ENCODE measurements around the gene IGSF21. TPM values are rescaled to one million over a fixed set of nuclear protein-coding genes. Genes with fewer than 3 reads are reported as not detected.

The IGSF21 gene
- total RNA-seq, 1 donor from 2014 or later, result 3.2 TPM

DNA sequence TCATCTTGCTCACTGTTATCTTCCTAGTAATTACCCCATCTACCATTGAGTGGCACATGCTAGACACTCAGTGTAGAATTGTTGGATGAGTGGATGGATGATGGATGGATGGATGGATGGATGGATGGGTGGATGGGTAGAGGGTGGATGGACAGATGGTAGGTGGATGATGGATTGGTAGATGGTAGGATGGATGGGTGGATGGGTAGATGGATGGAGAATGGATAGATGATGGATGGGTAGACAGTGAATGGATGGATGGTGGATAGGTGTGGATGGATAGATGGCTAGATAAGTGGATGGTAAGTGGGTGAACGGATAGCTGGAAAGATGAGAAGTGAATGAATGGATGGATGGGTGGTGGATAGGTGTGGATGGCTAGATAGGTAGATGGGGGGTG lies 207.9 kb downstream of the IGSF21 start:
- no peak for DNase-seq (ENCODE audit: extremely low spot score in 2 of 2)
- intact Hi-C loops (cut with DNase I), result no loop called here
- TF ChIP-seq POLR2A (IDR thresholded peaks at IDR 0.05) (no peak), POLR2AphosphoS5 (IDR thresholded peaks at IDR 0.05; ENCODE audit: insufficient read depth in 1 of 2, low read depth in 1 of 2) (no peak)
- TF ChIP-seq, protein P1, sequence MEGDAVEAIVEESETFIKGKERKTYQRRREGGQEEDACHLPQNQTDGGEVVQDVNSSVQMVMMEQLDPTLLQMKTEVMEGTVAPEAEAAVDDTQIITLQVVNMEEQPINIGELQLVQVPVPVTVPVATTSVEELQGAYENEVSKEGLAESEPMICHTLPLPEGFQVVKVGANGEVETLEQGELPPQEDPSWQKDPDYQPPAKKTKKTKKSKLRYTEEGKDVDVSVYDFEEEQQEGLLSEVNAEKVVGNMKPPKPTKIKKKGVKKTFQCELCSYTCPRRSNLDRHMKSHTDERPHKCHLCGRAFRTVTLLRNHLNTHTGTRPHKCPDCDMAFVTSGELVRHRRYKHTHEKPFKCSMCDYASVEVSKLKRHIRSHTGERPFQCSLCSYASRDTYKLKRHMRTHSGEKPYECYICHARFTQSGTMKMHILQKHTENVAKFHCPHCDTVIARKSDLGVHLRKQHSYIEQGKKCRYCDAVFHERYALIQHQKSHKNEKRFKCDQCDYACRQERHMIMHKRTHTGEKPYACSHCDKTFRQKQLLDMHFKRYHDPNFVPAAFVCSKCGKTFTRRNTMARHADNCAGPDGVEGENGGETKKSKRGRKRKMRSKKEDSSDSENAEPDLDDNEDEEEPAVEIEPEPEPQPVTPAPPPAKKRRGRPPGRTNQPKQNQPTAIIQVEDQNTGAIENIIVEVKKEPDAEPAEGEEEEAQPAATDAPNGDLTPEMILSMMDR (IDR thresholded peaks at IDR 0.05), result no peak
- Histone ChIP-seq H3K27ac (no peak overlapping the region), H3K4me3 (no peak overlapping the region), H3K9me3 (no peaks in the 10 kb centered on the region), H3K36me3 (no peaks in the 10 kb centered on the region), H3K4me1 (no peaks in the 10 kb centered on the region), H3K27me3 (no peaks in the 10 kb centered on the region)

DNA sequence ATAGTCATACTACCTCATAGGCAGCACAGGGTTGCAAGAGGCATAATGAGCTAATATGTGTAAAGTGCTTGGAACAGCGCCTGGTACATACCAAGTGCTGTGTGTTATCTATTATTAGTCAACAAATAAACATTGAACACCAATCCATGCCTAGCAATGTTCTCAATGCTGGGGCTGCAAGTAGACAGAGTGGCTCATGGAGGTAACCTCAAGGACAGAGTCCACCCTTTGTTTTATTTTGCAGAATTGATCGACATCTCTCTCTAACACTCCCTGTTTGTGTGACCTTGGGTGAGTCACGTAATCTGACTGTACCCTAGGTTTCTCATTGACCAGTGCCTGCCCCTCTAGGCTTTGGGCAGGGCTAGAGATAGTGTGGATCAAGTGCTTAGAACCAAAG lies 209.2 kb downstream of the IGSF21 start:
- H3K36me3 ChIP-seq, result no peaks in the 10 kb centered on the region
- TF ChIP-seq POLR2AphosphoS5 (IDR thresholded peaks at IDR 0.05; ENCODE audit: insufficient read depth in 1 of 2, low read depth in 1 of 2), result no peak
- intact Hi-C loops (cut with DNase I), result no loop called here

DNA sequence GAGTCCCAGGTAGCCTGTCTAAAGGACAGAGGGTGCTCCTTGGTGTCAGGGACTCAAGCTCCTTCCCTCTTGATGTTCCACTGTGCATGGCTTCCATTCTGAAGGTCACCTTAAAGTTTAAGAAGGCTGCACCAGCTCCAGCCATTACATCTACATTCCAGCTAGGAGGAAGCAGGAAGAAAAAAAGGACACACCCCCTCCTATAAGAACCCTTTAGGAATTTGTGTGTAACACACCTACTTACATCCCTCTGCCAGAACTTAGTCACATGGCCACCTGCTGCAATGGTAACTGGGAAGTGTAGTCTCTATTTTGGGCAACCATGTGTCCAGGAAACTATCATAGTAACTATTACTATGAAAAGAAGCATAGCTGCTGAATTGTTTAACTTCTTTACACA lies 211.5 kb downstream of the IGSF21 start:
- intact Hi-C loops (cut with DNase I), result no loop called here
- Histone ChIP-seq H3K27ac (no peak overlapping the region), H3K4me3 (no peak overlapping the region), H3K36me3 (no peaks in the 10 kb centered on the region), H3K9me3 (no peaks in the 10 kb centered on the region), H3K27me3 (no peaks in the 10 kb centered on the region), H3K4me1 (no peaks in the 10 kb centered on the region)
- DNase-seq (ENCODE audit: extremely low spot score in 2 of 2), result no peak
- TF ChIP-seq, protein P1 (IDR thresholded peaks at IDR 0.05), result no peak
- TF ChIP-seq POLR2AphosphoS5 (IDR thresholded peaks at IDR 0.05; ENCODE audit: insufficient read depth in 1 of 2, low read depth in 1 of 2), result no peak
- TF ChIP-seq POLR2A (IDR thresholded peaks at IDR 0.05), result no peak

More for the DNA sequence above, 209.2 kb downstream of the IGSF21 start:
- no peak for DNase-seq (ENCODE audit: extremely low spot score in 2 of 2)
- Histone ChIP-seq H3K4me1 (no peaks in the 10 kb centered on the region), H3K4me3 (no peak overlapping the region), H3K9me3 (no peaks in the 10 kb centered on the region), H3K27me3 (no peaks in the 10 kb centered on the region), H3K27ac (no peak overlapping the region)

- Histone ChIP-seq H3K27me3 (no peaks in the 10 kb centered on the region), H3K9me3 (no peaks in the 10 kb centered on the region), H3K27ac (no peak overlapping the region), H3K36me3 (no peaks in the 10 kb centered on the region), H3K4me3 (no peak overlapping the region), H3K4me1 (no peaks in the 10 kb centered on the region)
- no peak for TF ChIP-seq POLR2AphosphoS5 (IDR thresholded peaks at IDR 0.05; ENCODE audit: insufficient read depth in 1 of 2, low read depth in 1 of 2)
- TF ChIP-seq POLR2A (IDR thresholded peaks at IDR 0.05), result no peak
- TF ChIP-seq, protein P1 (IDR thresholded peaks at IDR 0.05), result no peak
- DNase-seq (ENCODE audit: extremely low spot score in 2 of 2), result no peak
- intact Hi-C loops (cut with DNase I), result no loop called here
Observed at GRCh38 chr1:18320051-18320450, 212.5 kb downstream of the IGSF21 start.

DNA sequence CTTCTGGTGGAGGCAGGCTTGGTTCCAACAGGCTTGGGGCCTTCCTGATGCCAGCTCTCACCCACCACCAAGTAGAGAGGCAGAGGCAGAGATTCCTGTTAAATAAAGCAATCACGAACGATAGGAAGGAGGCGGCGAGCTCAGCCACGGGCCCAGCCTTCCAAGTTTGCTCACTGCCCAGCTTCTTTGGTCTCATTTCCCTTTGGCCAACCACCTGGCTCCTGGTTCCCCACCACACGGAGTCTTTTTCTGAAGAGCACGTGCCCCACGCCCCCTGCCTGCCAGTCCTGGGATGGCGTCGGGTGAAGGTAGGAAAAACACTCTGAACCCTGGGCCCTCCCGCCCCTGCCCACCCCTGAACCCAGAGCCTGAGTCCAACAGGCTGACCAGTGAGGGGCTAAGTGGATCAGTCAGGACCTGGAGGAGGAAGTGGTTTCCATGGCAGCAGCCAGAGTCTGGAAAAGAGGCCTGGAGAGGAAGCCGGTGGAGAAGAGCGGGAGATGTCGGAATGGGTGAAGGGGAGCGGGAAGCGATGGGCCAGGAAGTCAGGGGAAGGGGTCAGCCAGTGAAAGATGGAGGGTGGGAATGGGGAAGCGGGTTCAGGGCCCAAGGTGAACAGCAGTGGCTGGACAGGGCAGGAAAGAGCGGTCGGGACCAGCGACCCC lies 214.9 kb downstream of the IGSF21 start:
- H3K4me1 ChIP-seq, result peaks cover 5% of the 10 kb centered on the region
- no peaks in the 10 kb centered on the region for H3K27me3 ChIP-seq
- TF ChIP-seq POLR2A (IDR thresholded peaks at IDR 0.05), result no peak
- TF ChIP-seq POLR2AphosphoS5 (IDR thresholded peaks at IDR 0.05; ENCODE audit: insufficient read depth in 1 of 2, low read depth in 1 of 2), result no peak
- TF ChIP-seq, protein P1 (IDR thresholded peaks at IDR 0.05), result no peak
- no peak overlapping the region for H3K4me3 ChIP-seq
- H3K27ac ChIP-seq, result no peak overlapping the region
- no peaks in the 10 kb centered on the region for H3K9me3 ChIP-seq
- no peak for DNase-seq (ENCODE audit: extremely low spot score in 2 of 2)
- intact Hi-C loops (cut with DNase I), result no loop called here
- no peaks in the 10 kb centered on the region for H3K36me3 ChIP-seq

Data from vagina (tissue), 2 donors.